Transverse colon (tissue), 3 donors: ENCODE data around the gene PCP4.

ENCODE experiments used
- EP300 ChIP-seq: sonication (generic); formaldehyde crosslinking; IDR thresholded peaks from one replicate; pipeline ENCODE4 v1.6.1; 2017; ENCODE audit warnings: antibody characterized with exemption, low read depth
- TF ChIP-seq, protein P1 (sequence below), 5 experiments: fragments of 200-600 bp in 3 of 5; fragments of 450-650 bp in 2 of 5; sonication (generic) in 3 of 5; IDR thresholded peaks; 1 replicate in 2 of 5; 2 replicates in 3 of 5; pipeline ENCODE4 v1.5.1; 2016 to 2017; ENCODE audit warnings: antibody characterized with exemption in 5 of 5, inconsistent platforms in 3 of 5, mild to moderate bottlenecking in 2 of 5, moderate library complexity in 1 of 5

DNA sequence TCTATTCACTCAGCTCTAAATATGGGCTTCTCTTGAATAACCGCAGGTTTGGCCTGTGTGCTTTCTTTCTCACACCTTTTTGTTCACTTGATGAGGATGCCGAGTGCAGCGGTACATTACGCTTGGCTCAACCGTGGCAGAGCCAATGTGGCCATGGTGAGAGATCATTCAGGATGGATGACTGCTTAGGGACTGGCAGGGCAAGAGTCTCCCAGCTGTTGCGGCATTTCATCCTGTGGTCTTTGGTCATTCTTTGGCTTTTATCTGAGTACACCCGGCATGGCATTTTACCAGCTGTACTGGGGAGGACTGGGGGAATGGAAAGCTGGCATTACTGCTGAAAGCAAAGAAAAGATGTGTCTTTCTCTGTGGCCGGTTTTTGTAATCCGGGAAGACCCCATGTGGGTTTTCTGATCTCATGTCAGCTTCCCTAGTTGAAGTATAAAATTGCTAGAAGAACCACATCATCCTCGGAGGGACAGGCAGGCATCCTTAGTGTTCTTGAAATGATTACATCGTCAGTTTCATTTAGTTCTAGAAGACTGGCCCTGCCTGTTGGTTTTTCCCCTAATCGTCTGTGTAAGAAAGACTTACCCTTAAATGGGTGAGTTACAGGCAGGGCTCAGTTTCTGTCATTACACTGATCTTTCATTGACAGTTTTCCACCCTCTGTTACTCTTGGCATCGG lies 15.1 kb downstream of the PCP4 start:
- TF ChIP-seq, protein P1, sequence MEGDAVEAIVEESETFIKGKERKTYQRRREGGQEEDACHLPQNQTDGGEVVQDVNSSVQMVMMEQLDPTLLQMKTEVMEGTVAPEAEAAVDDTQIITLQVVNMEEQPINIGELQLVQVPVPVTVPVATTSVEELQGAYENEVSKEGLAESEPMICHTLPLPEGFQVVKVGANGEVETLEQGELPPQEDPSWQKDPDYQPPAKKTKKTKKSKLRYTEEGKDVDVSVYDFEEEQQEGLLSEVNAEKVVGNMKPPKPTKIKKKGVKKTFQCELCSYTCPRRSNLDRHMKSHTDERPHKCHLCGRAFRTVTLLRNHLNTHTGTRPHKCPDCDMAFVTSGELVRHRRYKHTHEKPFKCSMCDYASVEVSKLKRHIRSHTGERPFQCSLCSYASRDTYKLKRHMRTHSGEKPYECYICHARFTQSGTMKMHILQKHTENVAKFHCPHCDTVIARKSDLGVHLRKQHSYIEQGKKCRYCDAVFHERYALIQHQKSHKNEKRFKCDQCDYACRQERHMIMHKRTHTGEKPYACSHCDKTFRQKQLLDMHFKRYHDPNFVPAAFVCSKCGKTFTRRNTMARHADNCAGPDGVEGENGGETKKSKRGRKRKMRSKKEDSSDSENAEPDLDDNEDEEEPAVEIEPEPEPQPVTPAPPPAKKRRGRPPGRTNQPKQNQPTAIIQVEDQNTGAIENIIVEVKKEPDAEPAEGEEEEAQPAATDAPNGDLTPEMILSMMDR (IDR thresholded peaks at IDR 0.05), result no peak
- no peak for TF ChIP-seq EP300
